Fibroblast of lung (primary cell): ENCODE results near the gene PAFAH2. TPM values are rescaled to one million over a fixed set of nuclear protein-coding genes. Genes with fewer than 3 reads are reported as not detected.
"Not testable (repeated sequence)": the region's sequence is repeated elsewhere in the genome, so short reads cannot be mapped to it uniquely, and the experiment has no call there.

Experiments
- DNase-seq, 2 donors: peaks; one replicate each; pipeline versions ENCODE4 v3.0.0 to v3.0.0-alpha.2; 2010; ENCODE audit warnings: low read depth in 2 of 2
- H2AFZ ChIP-seq: 2 replicates; pipeline ENCODE4 v1.5.1; 2012; ENCODE audit warnings: low read length, control low read depth, inconsistent platforms
- H3K27ac ChIP-seq: 2 replicates; pipeline ENCODE4 v1.5.1; 2011; ENCODE audit warnings: low read length, control low read depth; ENCODE audit not compliant: insufficient read depth
- H3K27me3 ChIP-seq: 2 replicates; pipeline ENCODE4 v1.5.1; 2011; ENCODE audit warnings: mild to moderate bottlenecking, low read length; ENCODE audit not compliant: control insufficient read depth, insufficient read depth
- H3K36me3 ChIP-seq: 2 replicates; pipeline ENCODE4 v1.5.1; 2011; ENCODE audit warnings: low read length; ENCODE audit not compliant: control insufficient read depth, insufficient read depth
- H3K4me1 ChIP-seq: 2 replicates; pipeline ENCODE4 v1.5.1; 2011; ENCODE audit warnings: low read length; ENCODE audit not compliant: control insufficient read depth, insufficient read depth; ENCODE audit errors: extremely low read depth
- H3K4me2 ChIP-seq: 2 replicates; pipeline ENCODE4 v1.5.1; 2011; ENCODE audit warnings: low read length, control low read depth; ENCODE audit not compliant: insufficient read depth; ENCODE audit errors: extremely low read depth
- H3K4me3 ChIP-seq, 4 experiments: fragments of 200-600 bp in 1 of 4; sonication (generic) in 1 of 4; replicated peaks in 1 of 4; 2 replicates each; pipeline ENCODE4 v1.5.1; 2011 to 2016; ENCODE audit warnings: low read length in 4 of 4, low read depth in 3 of 4, mild to moderate bottlenecking in 3 of 4, control low read depth in 2 of 4, inconsistent platforms in 1 of 4, mixed read lengths in 1 of 4; ENCODE audit not compliant: insufficient read depth in 1 of 4; ENCODE audit errors: control extremely low read depth in 1 of 4
- H3K79me2 ChIP-seq: 2 replicates; pipeline ENCODE4 v1.5.1; 2012; ENCODE audit warnings: mild to moderate bottlenecking, low read length, inconsistent platforms; ENCODE audit not compliant: control insufficient read depth, insufficient read depth
- H3K9ac ChIP-seq: 2 replicates; pipeline ENCODE4 v1.5.1; 2011; ENCODE audit warnings: mild to moderate bottlenecking, low read length, control low read depth; ENCODE audit not compliant: insufficient read depth
- H3K9me3 ChIP-seq: 2 replicates; pipeline ENCODE4 v1.5.1; 2012; ENCODE audit warnings: low read depth, low read length; ENCODE audit not compliant: control insufficient read depth, insufficient read depth
- H4K20me1 ChIP-seq: 2 replicates; pipeline ENCODE4 v1.5.1; 2011; ENCODE audit warnings: low read length; ENCODE audit not compliant: control insufficient read depth, insufficient read depth; ENCODE audit errors: extremely low read depth
- EZH2 ChIP-seq: IDR thresholded peaks from 2 replicates; pipeline ENCODE4 v1.5.1; 2012; ENCODE audit warnings: low read length, control low read depth, mild to moderate bottlenecking; ENCODE audit errors: missing control alignments
- polyA plus RNA-seq, 2 donors: library from polyadenylated mRNA; depleted of rRNA in 1 of 2; stranded (reverse) in 1 of 2; unstranded in 1 of 2; fragments of >200 nt; gene quantifications; 2 replicates each; pipeline ENCODE4 v1.2.1, GENCODE V29; 2011 to 2012; ENCODE audit warnings: missing spikeins in 1 of 2
- total RNA-seq: library from RNA; depleted of rRNA; stranded (reverse); fragments of >200 nt; gene quantifications from 2 replicates; pipeline ENCODE4 v1.2.1, GENCODE V29; 2014
- TF ChIP-seq, protein P1 (sequence below), 2 donors: IDR thresholded peaks in 1 of 2; conservative IDR thresholded peaks in 1 of 2; 1 replicate in 1 of 2; 2 replicates in 1 of 2; pipeline ENCODE4 v1.5.1; 2011 to 2012; ENCODE audit warnings: low read length in 2 of 2, control low read depth in 1 of 2, inconsistent platforms in 1 of 2, low read depth in 1 of 2, mild to moderate bottlenecking in 1 of 2

Gene PAFAH2
- total and polyA plus RNA-seq, 2 donors (not counting 1 experiment from before 2014, with no cell fraction given): 8.3 to 11.7 TPM

DNA sequence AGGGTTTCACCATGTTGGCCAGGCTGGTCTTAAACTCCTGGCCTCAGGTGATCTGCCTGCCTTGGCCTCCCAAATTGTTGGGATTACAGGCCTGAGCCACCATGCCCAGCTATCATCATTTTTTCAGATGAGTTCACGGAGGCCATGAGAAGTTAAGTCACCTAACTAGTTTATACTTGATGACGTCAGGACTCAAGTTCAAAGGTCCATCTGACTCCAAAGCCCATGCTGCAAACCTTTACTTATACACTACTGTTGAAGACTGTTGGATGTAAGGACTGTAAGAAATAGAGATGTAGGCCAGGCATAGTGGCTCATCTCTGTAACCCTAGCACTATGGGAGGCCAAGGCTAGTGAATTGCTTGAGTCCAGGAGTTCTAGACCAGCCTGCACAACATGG, 50.8 kb downstream of the PAFAH2 start:
- TF ChIP-seq, protein P1, sequence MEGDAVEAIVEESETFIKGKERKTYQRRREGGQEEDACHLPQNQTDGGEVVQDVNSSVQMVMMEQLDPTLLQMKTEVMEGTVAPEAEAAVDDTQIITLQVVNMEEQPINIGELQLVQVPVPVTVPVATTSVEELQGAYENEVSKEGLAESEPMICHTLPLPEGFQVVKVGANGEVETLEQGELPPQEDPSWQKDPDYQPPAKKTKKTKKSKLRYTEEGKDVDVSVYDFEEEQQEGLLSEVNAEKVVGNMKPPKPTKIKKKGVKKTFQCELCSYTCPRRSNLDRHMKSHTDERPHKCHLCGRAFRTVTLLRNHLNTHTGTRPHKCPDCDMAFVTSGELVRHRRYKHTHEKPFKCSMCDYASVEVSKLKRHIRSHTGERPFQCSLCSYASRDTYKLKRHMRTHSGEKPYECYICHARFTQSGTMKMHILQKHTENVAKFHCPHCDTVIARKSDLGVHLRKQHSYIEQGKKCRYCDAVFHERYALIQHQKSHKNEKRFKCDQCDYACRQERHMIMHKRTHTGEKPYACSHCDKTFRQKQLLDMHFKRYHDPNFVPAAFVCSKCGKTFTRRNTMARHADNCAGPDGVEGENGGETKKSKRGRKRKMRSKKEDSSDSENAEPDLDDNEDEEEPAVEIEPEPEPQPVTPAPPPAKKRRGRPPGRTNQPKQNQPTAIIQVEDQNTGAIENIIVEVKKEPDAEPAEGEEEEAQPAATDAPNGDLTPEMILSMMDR (conservative IDR thresholded peaks at IDR 0.05 in 1 of 2, IDR thresholded peaks at IDR 0.05 in 1 of 2; ENCODE audit: low read depth in 1 of 2, low read length in 2 of 2): no peak
- no peak for TF ChIP-seq EZH2
- H3K9me3 ChIP-seq: no peaks in the 10 kb centered on the region

DNA sequence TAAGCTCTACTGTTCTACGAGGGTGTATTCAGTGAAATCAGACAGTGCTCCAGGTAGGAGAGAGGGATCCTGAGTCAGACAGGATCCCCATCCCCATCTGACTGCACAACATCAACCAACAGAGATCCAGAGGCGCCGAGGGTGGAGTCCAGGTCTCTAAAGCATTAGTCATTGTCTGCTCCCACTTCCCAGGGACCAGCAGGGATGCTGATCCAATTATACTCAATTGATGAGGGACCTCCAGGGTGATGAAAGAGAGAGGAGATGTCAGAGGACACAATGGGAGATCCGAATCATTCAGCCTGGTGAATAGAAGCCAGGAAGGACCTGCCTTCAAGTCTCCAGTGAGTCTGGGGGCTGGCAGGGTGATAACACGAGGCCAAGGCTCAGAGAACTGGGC, 52.1 kb downstream of the PAFAH2 start:
- DNase-seq: no peak
- no peaks in the 10 kb centered on the region for H3K36me3 ChIP-seq

More for the DNA sequence above, 50.8 kb downstream of the PAFAH2 start:
- Histone ChIP-seq H4K20me1 (no peaks in the 10 kb centered on the region), H3K9ac (no peak overlapping the region), H3K79me2 (no peaks in the 10 kb centered on the region), H3K36me3 (no peaks in the 10 kb centered on the region), H2AFZ (no peak overlapping the region), H3K4me3 (no peak overlapping the region), H3K4me1 (no peaks in the 10 kb centered on the region), H3K27ac (no peak overlapping the region), H3K27me3 (no peaks in the 10 kb centered on the region), H3K4me2 (no peak overlapping the region)
- no peak for DNase-seq

DNA sequence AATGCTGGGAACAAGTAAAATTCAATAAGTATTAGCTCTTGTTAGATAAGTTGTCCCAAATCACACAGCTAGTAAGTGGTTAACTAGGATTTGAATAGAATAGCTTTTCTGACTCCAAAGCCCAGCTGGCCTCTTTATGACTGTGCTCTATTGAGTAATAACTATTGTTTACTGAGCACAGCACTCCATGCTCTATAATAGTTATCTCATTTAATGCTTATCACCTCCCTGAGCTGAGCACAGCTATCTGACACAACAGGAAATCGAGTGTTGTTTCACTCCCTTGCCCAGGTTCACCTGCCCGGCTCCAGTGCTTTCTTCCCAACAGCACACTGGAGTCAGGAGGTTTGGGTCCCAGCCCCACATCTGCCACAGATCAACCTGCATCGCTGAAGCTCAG, 52.9 kb downstream of the PAFAH2 start:
- DNase-seq: no peak

More for the DNA sequence above, 52.1 kb downstream of the PAFAH2 start:
- Histone ChIP-seq H3K4me1 (no peaks in the 10 kb centered on the region), H3K9me3 (no peaks in the 10 kb centered on the region), H3K9ac (no peak overlapping the region), H3K4me3 (no peak overlapping the region), H3K27me3 (no peaks in the 10 kb centered on the region), H3K27ac (no peak overlapping the region), H3K4me2 (no peak overlapping the region), H3K79me2 (no peaks in the 10 kb centered on the region), H4K20me1 (no peaks in the 10 kb centered on the region), H2AFZ (no peak overlapping the region)
- TF ChIP-seq, protein P1 (conservative IDR thresholded peaks at IDR 0.05 in 1 of 2, IDR thresholded peaks at IDR 0.05 in 1 of 2; ENCODE audit: low read depth in 1 of 2, low read length in 2 of 2): no peak
- TF ChIP-seq EZH2: no peak

DNA sequence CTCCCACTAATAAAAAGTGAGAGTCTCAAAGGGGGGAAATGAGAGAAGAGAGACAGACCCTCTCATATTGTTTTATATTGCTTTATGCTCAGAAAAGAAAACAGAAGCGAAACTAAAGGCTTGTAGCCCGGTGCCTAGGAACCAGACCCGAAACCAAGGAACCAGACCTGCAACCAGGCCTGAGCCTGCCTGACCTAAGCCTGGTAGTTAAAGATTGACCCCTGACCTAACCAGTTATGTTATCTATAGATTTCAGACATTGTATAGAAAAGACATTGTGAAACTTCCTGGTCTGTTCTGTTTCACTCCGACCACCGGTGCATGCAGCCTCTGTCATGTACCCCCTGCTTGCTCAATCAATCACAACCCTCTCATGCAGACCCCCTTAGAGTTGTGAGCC, 54.4 kb downstream of the PAFAH2 start:
- H3K4me3 ChIP-seq, H3K9me3 ChIP-seq, H3K27ac ChIP-seq, H4K20me1 ChIP-seq, H3K27me3 ChIP-seq, H3K36me3 ChIP-seq, H3K4me1 ChIP-seq, H3K4me2 ChIP-seq, H3K79me2 ChIP-seq, DNase-seq, H3K9ac ChIP-seq, H2AFZ ChIP-seq: not testable (repeated sequence)

More for the DNA sequence above, 52.9 kb downstream of the PAFAH2 start:
- no peaks in the 10 kb centered on the region for H3K27me3 ChIP-seq
- no peak overlapping the region for H3K9ac ChIP-seq
- no peaks in the 10 kb centered on the region for H3K36me3 ChIP-seq
- no peak overlapping the region for H3K4me3 ChIP-seq
- TF ChIP-seq EZH2: no peak
- TF ChIP-seq, protein P1 (conservative IDR thresholded peaks at IDR 0.05 in 1 of 2, IDR thresholded peaks at IDR 0.05 in 1 of 2; ENCODE audit: low read depth in 1 of 2, low read length in 2 of 2): no peak
- H3K4me2 ChIP-seq: no peak overlapping the region
- no peaks in the 10 kb centered on the region for H3K9me3 ChIP-seq
- H3K79me2 ChIP-seq: no peaks in the 10 kb centered on the region
- no peak overlapping the region for H2AFZ ChIP-seq
- no peaks in the 10 kb centered on the region for H4K20me1 ChIP-seq
- no peaks in the 10 kb centered on the region for H3K4me1 ChIP-seq
- H3K27ac ChIP-seq: no peak overlapping the region
